OCI-LY7 (cell line): ENCODE data around the gene PAEP. TPM values are rescaled to one million over a fixed set of nuclear protein-coding genes. Genes with fewer than 3 reads are reported as not detected.

Experiments
- BruUV-seq: library from RNA; stranded (reverse); fragments of 400-500 nt; replicated peaks from 2 replicates; lab custom pipeline; 2021; lab: Mats Ljungman, UMichigan
- CTCF ChIA-PET: fragments of 300-600 bp; sonication (Branson Sonifier 250); formaldehyde crosslinking; loops from one replicate; lab custom pipeline; 2022; ENCODE audit warnings: antibody characterized with exemption; ENCODE audit not compliant: unreplicated experiment; lab: Charles Lee
- POLR2A ChIA-PET: fragments of 300-600 bp; sonication (Branson Sonifier 250); formaldehyde crosslinking; loops from one replicate; lab custom pipeline; 2022; ENCODE audit warnings: antibody characterized with exemption; lab: Charles Lee
- DNase-seq: peaks from one replicate; pipeline ENCODE4 v3.0.0-alpha.2; 2015; ENCODE audit warnings: low spot score
- H2AFZ ChIP-seq: fragments of 200-600 bp; sonication (generic), shearing (Covaris generic); 2 replicates; pipeline ENCODE4 v1.6.1; 2014; ENCODE audit warnings: mild to moderate bottlenecking, antibody characterized with exemption, low read length, moderate library complexity
- H3K27ac ChIP-seq: fragments of 200-600 bp; sonication (generic); 2 replicates; pipeline ENCODE4 v1.5.1; 2014; ENCODE audit warnings: mixed run types, low read depth, mild to moderate bottlenecking, moderate library complexity, low read length, inconsistent platforms; ENCODE audit not compliant: poor library complexity, severe bottlenecking
- H3K36me3 ChIP-seq: fragments of 200-600 bp; sonication (generic); 2 replicates; pipeline ENCODE4 v1.6.1; 2014; ENCODE audit warnings: mild to moderate bottlenecking, antibody characterized with exemption, low read length, moderate library complexity, mixed read lengths; ENCODE audit not compliant: insufficient read depth
- H3K4me1 ChIP-seq: fragments of 200-600 bp; sonication (generic); 2 replicates; pipeline ENCODE4 v1.5.1; 2014; ENCODE audit warnings: mild to moderate bottlenecking, low read length; ENCODE audit not compliant: insufficient read depth, poor library complexity, severe bottlenecking
- H3K4me2 ChIP-seq: fragments of 200-600 bp; sonication (generic); 2 replicates; pipeline ENCODE4 v1.6.1; 2014; ENCODE audit warnings: mild to moderate bottlenecking, low read length
- H3K4me3 ChIP-seq: fragments of 200-600 bp; sonication (generic); 2 replicates; pipeline ENCODE4 v1.5.1; 2014; ENCODE audit warnings: mild to moderate bottlenecking, low read depth, low read length; ENCODE audit not compliant: poor library complexity, severe bottlenecking
- H3K79me2 ChIP-seq: fragments of 200-600 bp; sonication (generic); 2 replicates; pipeline ENCODE4 v1.6.1; 2016; ENCODE audit warnings: low read depth, mild to moderate bottlenecking, low read length, moderate library complexity, mixed read lengths; ENCODE audit not compliant: insufficient read depth
- H3K9me2 ChIP-seq: fragments of 200-600 bp; sonication (generic); 2 replicates; pipeline ENCODE4 v1.6.1; 2016; ENCODE audit warnings: mild to moderate bottlenecking, low read length, mixed read lengths; ENCODE audit not compliant: insufficient read depth
- H3K9me3 ChIP-seq: fragments of 200-600 bp; sonication (generic); 2 replicates; pipeline ENCODE4 v1.6.1; 2014; ENCODE audit warnings: mild to moderate bottlenecking, mixed run types, low read length, mixed read lengths
- H4K20me1 ChIP-seq: fragments of 200-600 bp; sonication (generic); 2 replicates; pipeline ENCODE4 v1.6.1; 2014; ENCODE audit warnings: mild to moderate bottlenecking, antibody characterized with exemption, low read length, moderate library complexity, mixed read lengths; ENCODE audit not compliant: insufficient read depth
- CTCF ChIP-seq: fragments of 200-600 bp; sonication (generic); conservative IDR thresholded peaks from 2 replicates; pipeline ENCODE4 v1.5.1; 2014; ENCODE audit warnings: mild to moderate bottlenecking, antibody characterized with exemption, low read length, moderate library complexity, mixed read lengths
- EZH2phosphoT487 ChIP-seq: fragments of 200-600 bp; sonication (generic); IDR thresholded peaks from 2 replicates; pipeline ENCODE4 v1.6.1; 2018; ENCODE audit warnings: low read depth, borderline replicate concordance, mild to moderate bottlenecking, mixed run types, antibody characterized with exemption, low read length, moderate library complexity, mixed read lengths
- intact Hi-C: fragments of 100-400 bp; cut with micrococcal nuclease; formaldehyde crosslinking; loops from one replicate; pipeline ENCODE4 v1.10.0; 2022; ENCODE audit not compliant: unreplicated experiment
- total RNA-seq, 2 experiments: library from RNA; depleted of rRNA in 1 of 2; stranded (reverse); fragments of >200 nt in 1 of 2; shearing (Covaris generic) in 1 of 2; gene quantifications; 2 replicates each; pipeline ENCODE4 v1.2.3, GENCODE V29; 2014 to 2022

Gene PAEP
- total RNA-seq, 2 experiments from 2014 or later = not detected

DNA sequence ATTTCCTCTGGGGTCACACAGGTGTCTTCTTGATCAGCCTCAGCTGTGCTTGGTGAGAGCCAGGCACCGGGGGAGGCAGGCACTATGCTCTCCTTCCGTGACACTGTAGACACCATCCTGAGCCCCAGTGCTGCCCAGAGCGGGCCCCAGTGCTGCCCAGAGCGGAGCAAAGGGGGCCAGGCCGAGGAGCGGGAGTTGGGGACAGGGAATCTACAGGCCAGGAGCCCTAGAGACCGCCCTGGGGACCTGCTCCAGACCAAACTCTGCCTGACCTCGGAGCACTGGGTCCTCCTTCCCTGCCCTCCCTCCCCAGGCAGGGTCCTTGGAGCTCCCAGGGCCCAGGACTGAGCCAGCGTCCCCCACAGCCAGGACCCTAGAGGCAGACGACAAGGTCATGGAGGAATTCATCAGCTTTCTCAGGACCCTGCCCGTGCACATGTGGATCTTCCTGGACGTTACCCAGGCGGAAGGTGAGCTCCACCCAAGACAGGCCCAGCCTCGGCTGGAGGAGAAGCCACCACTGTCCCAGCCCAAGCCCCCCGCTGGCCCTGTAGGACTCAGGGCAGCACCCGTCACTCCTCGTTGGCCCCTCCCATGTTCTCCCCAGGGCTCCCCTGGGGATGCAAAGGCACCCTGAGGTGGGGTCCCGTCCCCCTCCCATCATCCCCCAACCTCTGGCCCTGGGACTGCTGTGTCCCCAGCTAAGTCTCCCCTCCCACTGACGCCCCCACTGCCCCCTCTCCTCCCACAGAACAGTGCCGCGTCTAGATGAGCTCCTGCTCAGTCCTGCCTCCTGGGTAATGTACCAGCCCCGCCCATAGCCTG, 30.2 kb downstream of the PAEP start:
- Histone ChIP-seq H2AFZ (no peak overlapping the region), H3K36me3 (no peaks in the 10 kb centered on the region), H4K20me1 (no peaks in the 10 kb centered on the region), H3K9me3 (no peaks in the 10 kb centered on the region), H3K4me3 (no peak overlapping the region), H3K4me1 (no peaks in the 10 kb centered on the region), H3K27ac (no peak overlapping the region), H3K9me2 (no peaks in the 10 kb centered on the region), H3K4me2 (no peak overlapping the region), H3K79me2 (no peaks in the 10 kb centered on the region)
- TF ChIP-seq EZH2phosphoT487 (no peak), CTCF (no peak)
- ChIA-PET POLR2A (no interaction called here), CTCF (no interaction called here)
- intact Hi-C loops = no loop called here
- no TSS peak for BruUV-seq
- no peak for DNase-seq

DNA sequence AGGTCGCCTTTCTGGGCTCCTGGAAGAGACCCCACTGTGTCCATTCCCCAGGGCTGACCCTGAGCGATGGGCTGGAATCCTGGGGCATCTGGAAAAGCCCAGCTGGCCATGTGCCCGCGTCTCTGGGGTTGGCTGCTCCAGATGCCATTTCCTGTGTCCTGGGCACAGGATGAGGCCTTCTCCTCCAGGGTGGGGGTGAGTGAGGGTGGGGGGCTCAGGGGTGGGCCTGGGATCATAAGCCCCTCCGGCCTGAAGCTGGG, 30.7 kb downstream of the PAEP start:
- Histone ChIP-seq H3K4me3 (no peak overlapping the region), H2AFZ (no peak overlapping the region), H3K4me2 (no peak overlapping the region), H4K20me1 (no peaks in the 10 kb centered on the region), H3K9me3 (no peaks in the 10 kb centered on the region), H3K9me2 (no peaks in the 10 kb centered on the region), H3K36me3 (no peaks in the 10 kb centered on the region), H3K27ac (no peak overlapping the region), H3K4me1 (no peaks in the 10 kb centered on the region), H3K79me2 (no peaks in the 10 kb centered on the region)
- TF ChIP-seq CTCF (no peak), EZH2phosphoT487 (no peak)
- intact Hi-C loops = no loop called here
- ChIA-PET CTCF (no interaction called here), POLR2A (no interaction called here)
- BruUV-seq = no TSS peak
- no peak for DNase-seq

- POLR2A ChIA-PET = no interaction called here
- CTCF ChIA-PET = no interaction called here
These were observed 31.1 kb downstream of the PAEP start for GRCh38 chr9:135592625-135593024.

More at GRCh38 chr9:135592625-135593024, 31.1 kb downstream of the PAEP start:
- Histone ChIP-seq H3K36me3 (no peaks in the 10 kb centered on the region), H4K20me1 (no peaks in the 10 kb centered on the region), H3K9me3 (no peaks in the 10 kb centered on the region), H2AFZ (no peak overlapping the region), H3K4me3 (no peak overlapping the region), H3K27ac (no peak overlapping the region), H3K79me2 (no peaks in the 10 kb centered on the region), H3K4me1 (no peaks in the 10 kb centered on the region), H3K4me2 (no peak overlapping the region), H3K9me2 (no peaks in the 10 kb centered on the region)
- no peak for TF ChIP-seq EZH2phosphoT487
- TF ChIP-seq CTCF = no peak
- intact Hi-C loops = no loop called here
- DNase-seq = no peak
- no TSS peak for BruUV-seq
